ENCODE results near the gene OR51T1.
"Not testable (repeated sequence)": the region's sequence is repeated elsewhere in the genome, so short reads cannot be mapped to it uniquely, and the experiment has no call there.

The OR51T1 gene

DNA sequence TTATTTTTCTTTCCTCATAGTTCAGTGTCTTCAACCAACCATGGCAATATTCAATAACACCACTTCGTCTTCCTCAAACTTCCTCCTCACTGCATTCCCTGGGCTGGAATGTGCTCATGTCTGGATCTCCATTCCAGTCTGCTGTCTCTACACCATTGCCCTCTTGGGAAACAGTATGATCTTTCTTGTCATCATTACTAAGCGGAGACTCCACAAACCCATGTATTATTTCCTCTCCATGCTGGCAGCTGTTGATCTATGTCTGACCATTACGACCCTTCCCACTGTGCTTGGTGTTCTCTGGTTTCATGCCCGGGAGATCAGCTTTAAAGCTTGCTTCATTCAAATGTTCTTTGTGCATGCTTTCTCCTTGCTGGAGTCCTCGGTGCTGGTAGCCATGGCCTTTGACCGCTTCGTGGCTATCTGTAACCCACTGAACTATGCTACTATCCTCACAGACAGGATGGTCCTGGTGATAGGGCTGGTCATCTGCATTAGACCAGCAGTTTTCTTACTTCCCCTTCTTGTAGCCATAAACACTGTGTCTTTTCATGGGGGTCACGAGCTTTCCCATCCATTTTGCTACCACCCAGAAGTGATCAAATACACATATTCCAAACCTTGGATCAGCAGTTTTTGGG is at the start of gene OR51T1:
OR51T1 (plus strand) TSS at position 41 of the 641 bp plus-strand sequence; CDS start at position 41, 0 bp downstream.
- DNase-seq (ENCODE audit: low spot score), result no peak

DNA sequence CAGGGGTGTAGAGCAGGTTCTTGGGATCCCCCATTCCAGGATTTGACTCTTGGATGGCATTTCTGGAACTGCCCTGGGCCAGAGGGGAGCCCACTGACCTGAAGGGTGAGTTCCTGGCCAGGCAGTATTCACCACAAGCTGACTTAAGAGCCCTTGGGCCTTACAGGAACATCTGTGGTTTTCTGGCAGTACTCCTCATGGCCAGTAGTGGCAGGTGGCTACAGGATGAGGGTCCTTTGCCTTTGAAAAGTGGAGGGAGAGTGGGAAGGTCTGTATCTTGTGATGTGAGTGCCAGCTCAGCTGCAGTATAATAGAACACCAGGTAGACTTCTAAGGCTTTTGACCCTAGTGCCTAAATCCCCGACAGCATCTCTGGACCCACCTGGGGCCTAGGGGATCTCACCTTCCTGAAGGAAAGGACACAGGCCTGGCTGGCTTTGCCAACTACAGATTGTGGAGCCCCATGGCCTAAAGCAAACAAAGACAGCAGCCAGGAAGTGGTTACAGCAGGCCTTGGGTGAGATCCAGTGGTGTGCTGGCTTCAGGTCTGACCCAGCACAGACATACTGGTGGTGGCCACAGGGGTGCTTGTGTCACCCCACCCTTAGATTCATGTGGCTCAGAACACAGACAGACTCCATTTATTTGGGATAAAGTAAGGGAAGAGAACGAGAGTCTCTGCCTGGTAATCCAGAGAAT is 41.7 kb upstream of the OR51T1 start:
- DNase-seq (ENCODE audit: low spot score), result no peak

DNA sequence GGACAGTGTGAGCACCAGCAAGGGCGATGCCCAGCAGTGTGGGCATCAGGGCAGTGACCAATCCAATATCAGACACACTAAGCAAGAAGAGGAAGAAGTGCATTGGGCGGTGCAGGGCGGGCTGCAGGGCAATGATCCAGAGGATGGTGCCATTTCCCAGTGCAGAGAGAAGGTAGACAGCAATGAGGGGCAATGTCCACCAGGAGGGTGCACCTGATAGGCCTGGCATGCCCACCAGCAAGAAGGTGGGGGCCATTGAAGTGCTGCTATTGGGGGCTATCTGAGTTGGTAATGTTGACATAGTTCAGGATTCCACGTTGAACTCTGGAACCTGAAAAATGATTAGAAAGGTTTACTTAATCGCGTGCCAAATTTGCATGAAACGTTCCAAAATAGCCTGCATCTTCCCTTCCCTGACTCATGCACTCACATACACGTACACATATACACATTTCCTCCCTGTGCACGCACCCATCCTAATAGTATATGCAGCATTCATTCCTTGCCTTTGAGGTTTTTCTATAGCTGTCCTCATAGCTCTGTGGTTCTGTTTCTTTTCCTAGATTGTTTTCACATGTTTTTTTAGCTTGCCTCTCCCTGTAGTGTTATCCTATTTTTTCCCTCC is 32.7 kb upstream of the OR51T1 start, which contains the start of gene OR51S1:
OR51S1 (minus strand) TSS at position 301 of the 625 bp plus-strand sequence; CDS start at position 301, 0 bp downstream.
- DNase-seq (ENCODE audit: low spot score), result no peak

DNA sequence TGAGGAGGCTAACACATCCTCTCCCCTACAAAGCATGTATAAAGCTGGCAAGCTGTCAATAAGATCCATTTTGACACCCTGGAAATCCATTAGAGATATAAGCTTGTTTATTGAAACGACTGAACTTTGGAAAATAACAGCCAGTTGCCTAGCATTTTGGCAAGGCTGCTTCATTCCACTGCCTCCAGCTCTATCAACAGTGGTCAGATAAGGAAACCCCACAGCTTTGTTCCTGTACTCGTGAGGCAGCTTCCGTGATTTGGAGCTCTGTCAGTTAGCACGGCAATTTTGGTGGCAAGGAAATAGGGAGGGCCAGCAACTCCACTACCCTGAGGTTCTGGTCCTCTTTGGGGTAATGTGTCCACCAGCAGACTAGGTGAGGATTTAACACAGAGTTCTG is 30.7 kb upstream of the OR51T1 start:
- DNase-seq (ENCODE audit: low spot score), result no peak

DNA sequence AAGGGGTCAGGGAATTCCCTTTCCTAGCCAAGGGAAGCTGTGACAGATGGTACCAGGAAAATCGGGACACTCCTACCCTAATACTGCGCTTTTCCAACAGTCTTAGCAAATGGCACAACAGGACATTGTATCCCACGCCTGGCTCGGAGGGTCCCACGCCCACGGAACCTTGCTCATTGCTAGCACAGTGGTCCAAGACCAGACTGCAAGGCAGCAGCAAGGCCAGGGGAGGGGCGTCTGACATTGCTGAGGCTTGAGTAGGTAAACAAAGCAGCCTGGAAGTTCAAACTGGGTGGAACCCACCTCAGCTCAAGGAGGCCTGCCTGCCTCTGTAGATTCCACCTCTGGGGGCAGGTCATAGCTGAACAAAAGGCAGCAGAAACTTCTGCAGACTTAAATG is 27.4 kb upstream of the OR51T1 start:
- DNase-seq (ENCODE audit: low spot score), result not testable (repeated sequence)

- no peak for DNase-seq (ENCODE audit: low spot score)
Measured at GRCh38 chr11:4862447-4863236, 19.1 kb upstream of the OR51T1 start.

GRCh38 chr11:4863876-4864275 is 17.8 kb upstream of the OR51T1 start:
- no peak for DNase-seq (ENCODE audit: low spot score)

DNA sequence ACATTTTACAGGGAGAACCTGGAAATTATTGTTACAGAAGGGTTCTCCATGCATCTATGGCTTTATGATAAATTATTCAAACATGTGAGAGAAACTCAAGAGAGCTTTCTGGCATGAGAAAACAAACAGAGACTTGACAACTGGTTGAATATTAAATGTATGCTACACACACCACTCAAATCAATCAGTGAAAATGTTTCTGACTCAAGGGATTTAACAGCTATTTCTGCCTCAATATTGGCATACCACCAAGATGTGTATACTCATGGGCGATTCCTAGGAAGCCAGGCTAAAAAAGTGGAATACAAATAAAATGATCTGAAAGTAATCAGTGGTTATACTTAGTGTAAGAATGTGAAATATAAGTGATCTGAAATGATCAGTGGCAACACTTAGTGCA is 15.8 kb upstream of the OR51T1 start:
- no peak for DNase-seq (ENCODE audit: low spot score)

DNA sequence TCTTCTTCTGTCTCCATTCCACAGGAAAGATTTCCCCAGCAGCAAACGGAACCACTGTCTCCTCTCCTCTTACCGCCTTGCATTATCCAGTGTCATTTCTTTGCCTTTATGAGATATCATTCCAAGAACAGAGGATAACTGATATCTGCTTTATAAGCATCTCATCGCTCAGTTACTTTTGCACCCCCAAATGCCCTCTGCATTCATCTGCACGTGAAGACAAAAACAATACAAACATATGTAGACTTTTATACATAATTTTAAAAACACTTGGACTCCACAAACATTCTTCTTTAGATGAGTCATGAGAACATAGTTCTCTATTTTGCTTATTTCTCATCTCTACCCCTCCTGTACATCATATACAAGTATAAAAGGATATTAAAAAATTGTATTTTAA is 512 bp upstream of the OR51T1 start:
- no peak for DNase-seq (ENCODE audit: low spot score)

GRCh38 chr11:4882543-4882942 is 843 bp downstream of the OR51T1 start:
- no peak for DNase-seq (ENCODE audit: low spot score)

DNA sequence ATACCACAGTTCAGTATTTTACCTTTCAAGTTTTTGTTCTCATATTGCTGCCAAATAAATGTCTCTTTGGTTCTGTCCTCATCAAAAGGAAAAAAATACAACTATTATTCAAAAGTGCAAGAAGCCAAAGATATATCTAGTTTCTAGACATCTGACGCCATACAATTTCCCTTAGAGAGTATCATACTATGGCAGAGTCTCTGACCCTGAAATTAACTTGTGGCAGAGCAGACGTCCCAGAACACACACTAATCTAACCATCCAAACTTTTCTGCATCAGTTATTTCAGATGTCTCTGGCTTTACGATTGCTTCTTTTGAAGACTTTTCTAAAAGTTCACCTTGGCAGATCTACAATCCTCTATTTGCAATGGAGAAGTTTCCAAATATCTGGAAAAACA is 2.7 kb downstream of the OR51T1 start:
- DNase-seq (ENCODE audit: low spot score), result no peak

DNA sequence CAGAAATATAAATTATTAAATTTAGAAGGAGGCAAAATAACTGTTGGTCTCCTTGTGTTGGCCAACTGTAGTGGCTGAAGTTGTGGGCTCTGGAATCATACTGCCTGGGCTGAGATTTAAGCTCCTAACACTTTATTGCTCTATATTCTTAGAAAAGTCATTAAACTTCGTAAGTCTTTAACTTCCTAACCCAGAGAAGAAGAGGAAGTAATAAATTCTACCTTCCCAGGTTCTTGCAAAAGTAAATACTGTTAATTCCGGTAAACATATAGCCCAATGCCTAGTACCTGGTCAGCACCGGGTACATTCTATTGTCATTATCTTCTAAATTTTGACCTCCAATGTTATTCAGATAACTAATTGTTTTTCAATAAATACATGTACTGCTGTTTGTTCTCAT is 4.5 kb downstream of the OR51T1 start:
- DNase-seq (ENCODE audit: low spot score), result no peak

DNA sequence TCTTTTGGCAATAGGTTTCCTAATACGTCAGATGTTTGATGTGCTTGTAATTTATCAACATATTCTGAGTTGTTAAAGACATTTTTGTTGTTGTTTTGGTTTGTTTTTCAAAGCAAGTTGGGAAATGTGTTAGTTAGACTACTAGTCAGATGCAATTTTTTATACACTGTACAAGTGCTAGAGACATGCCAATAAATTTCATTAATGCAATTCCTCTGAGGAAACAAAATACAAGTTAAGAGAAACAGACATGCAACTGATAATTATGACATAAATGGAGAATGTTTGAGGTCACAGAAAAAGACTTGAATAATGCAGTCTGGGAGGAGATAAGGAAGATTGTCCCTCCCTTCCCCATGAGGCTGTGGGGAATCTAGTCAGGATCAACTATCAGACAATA is 5.9 kb downstream of the OR51T1 start:
- no peak for DNase-seq (ENCODE audit: low spot score)

- DNase-seq (ENCODE audit: low spot score), result no peak
Measured at GRCh38 chr11:4890279-4890678, 8.6 kb downstream of the OR51T1 start.

DNA sequence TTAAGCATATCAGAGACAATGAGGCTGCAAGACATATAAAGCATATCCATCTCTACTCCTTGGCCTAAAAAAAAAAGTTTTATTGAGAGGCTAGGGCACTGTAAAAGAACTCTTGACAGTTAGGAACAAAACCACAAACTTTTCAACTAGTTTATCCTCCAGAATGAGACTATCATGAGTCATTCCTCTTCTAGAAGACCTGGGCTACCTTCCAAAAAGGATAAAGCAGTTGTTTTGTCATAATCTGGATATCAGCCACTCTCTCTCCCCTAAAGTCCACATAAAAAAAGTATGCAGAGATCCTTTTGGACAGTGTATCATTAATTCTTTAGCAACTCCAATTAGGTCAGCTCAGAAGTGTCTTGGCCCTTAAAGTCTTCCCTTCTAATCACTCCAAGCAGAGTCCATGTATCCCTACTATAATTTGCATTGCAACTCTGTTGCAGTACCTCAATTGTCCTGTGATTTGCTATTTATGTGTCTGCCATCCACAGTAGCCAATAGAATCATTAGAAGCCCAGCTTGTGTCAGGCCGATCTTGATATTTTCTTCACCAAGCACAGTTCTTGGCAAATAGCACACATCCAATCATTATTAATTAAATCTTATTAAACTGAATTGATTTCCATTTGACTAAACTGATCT is 10.4 kb downstream of the OR51T1 start:
- no peak for DNase-seq (ENCODE audit: low spot score)

GRCh38 chr11:4903484-4903883 is 21.8 kb downstream of the OR51T1 start, which contains the start of gene OR51A7:
TSS of gene OR51A7 (plus strand) at chr11:4903783. CDS start at chr11:4907370, 3,587 bp downstream.
- no peak for DNase-seq (ENCODE audit: low spot score)

- no peak for DNase-seq (ENCODE audit: low spot score)
Measured at GRCh38 chr11:4916581-4916980, 34.9 kb downstream of the OR51T1 start.

GRCh38 chr11:4919250-4919649 is 37.5 kb downstream of the OR51T1 start, which contains the start of gene OR51G2:
TSS of gene OR51G2 (minus strand) at chr11:4919350. CDS start at chr11:4915663, 3,687 bp downstream.
- no peak for DNase-seq (ENCODE audit: low spot score)

GRCh38 chr11:4921796-4922195 is 40.1 kb downstream of the OR51T1 start:
- no peak for DNase-seq (ENCODE audit: low spot score)

- DNase-seq (ENCODE audit: low spot score), result no peak
Measured at GRCh38 chr11:4922304-4922703, 40.6 kb downstream of the OR51T1 start.

DNA sequence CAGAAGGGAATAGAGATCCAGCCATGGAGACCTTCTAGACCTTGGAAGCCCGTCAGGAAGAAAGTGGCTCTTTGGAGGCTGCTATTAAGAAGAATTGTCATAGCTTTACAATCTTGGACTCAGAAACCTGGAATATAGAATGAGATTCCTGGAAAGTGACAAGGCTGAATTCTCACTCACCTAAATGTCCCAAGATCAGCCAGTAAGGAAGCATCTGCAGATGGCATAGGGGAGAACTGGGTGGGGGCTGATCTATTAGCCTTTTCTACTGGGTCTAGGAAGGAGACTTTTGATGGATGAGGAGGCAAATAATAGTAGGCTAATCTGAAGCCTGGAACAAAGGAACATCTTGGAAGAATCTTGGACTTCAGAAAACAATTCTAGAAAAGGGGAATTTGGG is 42.5 kb downstream of the OR51T1 start, which contains the start of gene OR51G1:
OR51G1 (minus strand) TSS at position 101 of the 400 bp plus-strand sequence; CDS start at position 101, 0 bp downstream.
- no peak for DNase-seq (ENCODE audit: low spot score)

DNA sequence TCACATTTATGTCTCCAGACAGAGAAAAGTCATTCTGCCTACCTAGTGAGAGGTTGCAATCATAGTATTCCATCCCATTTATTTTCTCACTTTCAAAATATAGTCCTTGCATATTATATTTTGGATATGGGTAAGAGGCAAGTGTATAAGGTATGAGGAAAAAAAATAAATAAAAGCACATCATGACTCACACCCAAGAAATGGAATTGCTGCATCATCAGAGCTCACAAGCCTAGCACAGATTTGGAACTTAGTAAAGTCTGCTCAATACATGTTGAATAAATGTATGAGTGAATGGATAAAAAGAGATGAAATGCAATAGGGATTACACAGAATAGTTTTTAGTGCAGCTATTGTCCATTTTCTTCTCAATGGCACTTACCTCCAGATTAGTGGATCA is 44.9 kb downstream of the OR51T1 start:
- DNase-seq (ENCODE audit: low spot score), result no peak
